Right lobe of liver (tissue), 6 donors: Measurements from ENCODE around the gene RPUSD4. TPM values are rescaled to one million over a fixed set of nuclear protein-coding genes. Genes with fewer than 3 reads are reported as not detected.

Experiments used
- ATAC-seq, 4 donors: fragments of 200-7000 bp; cut with Tn5 transposase; one replicate each; pipeline ENCODE4 v1.9.1; 2020; ENCODE audit warnings: mild to moderate bottlenecking in 4 of 4, moderate library complexity in 4 of 4
- DNase-seq, 3 donors: peaks; one replicate each; pipeline ENCODE4 v3.0.0-alpha.2; 2020
- H3K27ac ChIP-seq, 3 donors: fragments of 200-600 bp; one replicate each; pipeline ENCODE4 v1.8.0; 2022
- H3K27me3 ChIP-seq, 2 donors: fragments of 200-600 bp; one replicate each; pipeline ENCODE4 v1.8.0; 2022
- H3K36me3 ChIP-seq, 4 donors: fragments of 200-600 bp; sonication (generic) in 1 of 4; one replicate each; pipeline versions ENCODE4 v1.5.1 to v1.8.0; 2017 to 2022; ENCODE audit warnings: control low read depth in 1 of 4
- H3K4me1 ChIP-seq, 4 donors: fragments of 200-600 bp; sonication (generic) in 1 of 4; one replicate each; pipeline versions ENCODE4 v1.5.1 to v1.8.0; 2017 to 2022; ENCODE audit warnings: control low read depth in 1 of 4
- H3K4me3 ChIP-seq, 3 donors: fragments of 200-600 bp; one replicate each; pipeline ENCODE4 v1.8.0; 2022
- H3K9me3 ChIP-seq, 4 donors: fragments of 200-600 bp; sonication (generic) in 1 of 4; one replicate each; pipeline versions ENCODE4 v1.5.1 to v1.8.0; 2017 to 2022; ENCODE audit warnings: control low read depth in 1 of 4
- CTCF ChIP-seq, 4 donors: fragments of 200-600 bp in 3 of 4; fragments of 450-650 bp in 1 of 4; IDR thresholded peaks; one replicate each; pipeline versions ENCODE4 v1.5.1 to v1.8.0; 2016 to 2022; ENCODE audit warnings: antibody characterized with exemption in 4 of 4, mild to moderate bottlenecking in 2 of 4
- POLR2A ChIP-seq: fragments of 450-650 bp; IDR thresholded peaks from one replicate; pipeline ENCODE4 v1.6.1; 2017; ENCODE audit warnings: antibody characterized with exemption, mild to moderate bottlenecking
- WGBS: methylation state at CpG from one replicate; pipeline ENCODE4 v1.1.6; 2018; ENCODE audit warnings: low coverage, low lambda C conversion rate; ENCODE audit not compliant: insufficient coverage; ENCODE audit errors: missing lambda C conversion rate; 5-methylcytosine and 5-hydroxymethylcytosine counted together
- intact Hi-C, 2 donors: fragments of 100-400 bp; cut with DNase I; formaldehyde crosslinking; loops; one replicate each; pipeline versions ENCODE4 v1.11.2 to v1.14.1; 2022
- total RNA-seq, 6 experiments: library from RNA; depleted of rRNA in 2 of 6; stranded (reverse); fragments of >200 nt in 2 of 6; fragmentation: NEBNext Ultra II Directional in 3 of 6; extraction: Animal tissue kit (Norgen Biotek cat#: 25700) in 3 of 6; gene quantifications; one replicate each; pipeline versions ENCODE4 v1.1.0 to v1.2.4, GENCODE V29; 2016 to 2023
- donor health status: DM: no; HTN: yes; CAD: no.
- donor health status: DM: no; HTN: no; CAD: no.
- donor health status: DM: no; HTN: no; CAD: no.
- donor health status: DM: no; HTN: yes; CAD: no.
- donor health status: DM: no; HTN: yes; CAD: no.

The RPUSD4 gene
- total RNA-seq, 6 experiments from 2014 or later: 12.8 to 18.5 (median 14.2) TPM

- no peaks in the 10 kb centered on the region for H3K27me3 ChIP-seq
- 88% methylated on average over 5 of the region's 6 CpGs for WGBS
These were observed 13.3 kb upstream of the RPUSD4 start for GRCh38 chr11:126224647-126225294.

DNA sequence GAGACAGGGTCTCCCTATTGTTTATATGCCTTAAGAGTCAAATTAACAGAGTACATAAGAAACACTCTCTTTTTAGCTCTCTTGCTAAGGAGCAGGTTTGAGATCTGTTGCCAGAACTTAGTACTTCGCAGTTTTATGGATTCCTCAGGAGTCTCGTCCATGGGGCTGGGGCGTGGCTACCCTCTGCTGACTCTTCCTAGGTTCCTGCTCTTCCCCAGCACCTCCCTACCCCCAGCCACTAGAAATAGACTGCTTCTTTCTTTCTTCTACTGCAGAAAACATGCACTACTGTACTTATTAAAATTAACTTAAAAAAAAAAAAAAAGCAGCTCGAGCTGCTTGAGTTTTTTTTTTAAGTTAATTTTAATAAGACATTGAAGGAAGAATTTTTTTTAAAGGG, 8.1 kb upstream of the RPUSD4 start:
- 80% methylated on average over 4 of the region's 4 CpGs for WGBS
- H3K9me3 ChIP-seq: no peaks in the 10 kb centered on the region
- no peak overlapping the region for H3K27ac ChIP-seq
- no peak overlapping the region for H3K4me3 ChIP-seq
- peaks cover 0 to 8% (median 0%) of the 10 kb centered on the region in 4 donors for H3K4me1 ChIP-seq
- intact Hi-C loops: loop anchor here in 1 of 2 donors (10.0 kb wide), 1 partner anchor 45 kb away; the partner anchor contains the start of genes FOXRED1 and SRPRA
- DNase-seq (no peak), ATAC-seq (peak in 1 of 4 donors; percentile 39)
- no peaks in the 10 kb centered on the region for H3K27me3 ChIP-seq
- no peak for TF ChIP-seq CTCF (IDR thresholded peaks at IDR 0.05)
- no peaks in the 10 kb centered on the region for H3K36me3 ChIP-seq

More at GRCh38 chr11:126224647-126225294, 13.3 kb upstream of the RPUSD4 start:
- Histone ChIP-seq H3K9me3 (no peaks in the 10 kb centered on the region), H3K27ac (no peak overlapping the region), H3K4me1 (no peaks in the 10 kb centered on the region), H3K4me3 (no peak overlapping the region), H3K36me3 (no peaks in the 10 kb centered on the region)
- TF ChIP-seq POLR2A (no peak), CTCF (IDR thresholded peaks at IDR 0.05) (no peak)
- DNase-seq: no peak
- intact Hi-C loops: no loop called here
- no peak for ATAC-seq

- intact Hi-C loops: loop anchor here in 1 of 2 donors (10.0 kb wide), 1 partner anchor 47 kb away; the partner anchor contains the start of genes FOXRED1 and SRPRA
- Histone ChIP-seq H3K9me3 (no peaks in the 10 kb centered on the region), H3K27ac (no peak overlapping the region), H3K4me3 (no peak overlapping the region), H3K36me3 (no peaks in the 10 kb centered on the region), H3K4me1 (peaks cover 0 to 11% (median 1%) of the 10 kb centered on the region in 4 donors), H3K27me3 (no peaks in the 10 kb centered on the region)
- DNase-seq (no peak), ATAC-seq (no peak)
- WGBS: 50% methylated on average over 1 of the region's 1 CpG
- TF ChIP-seq CTCF (IDR thresholded peaks at IDR 0.05): no peak
- no peak for TF ChIP-seq POLR2A
These were observed 6.0 kb upstream of the RPUSD4 start for GRCh38 chr11:126217491-126217890.

DNA sequence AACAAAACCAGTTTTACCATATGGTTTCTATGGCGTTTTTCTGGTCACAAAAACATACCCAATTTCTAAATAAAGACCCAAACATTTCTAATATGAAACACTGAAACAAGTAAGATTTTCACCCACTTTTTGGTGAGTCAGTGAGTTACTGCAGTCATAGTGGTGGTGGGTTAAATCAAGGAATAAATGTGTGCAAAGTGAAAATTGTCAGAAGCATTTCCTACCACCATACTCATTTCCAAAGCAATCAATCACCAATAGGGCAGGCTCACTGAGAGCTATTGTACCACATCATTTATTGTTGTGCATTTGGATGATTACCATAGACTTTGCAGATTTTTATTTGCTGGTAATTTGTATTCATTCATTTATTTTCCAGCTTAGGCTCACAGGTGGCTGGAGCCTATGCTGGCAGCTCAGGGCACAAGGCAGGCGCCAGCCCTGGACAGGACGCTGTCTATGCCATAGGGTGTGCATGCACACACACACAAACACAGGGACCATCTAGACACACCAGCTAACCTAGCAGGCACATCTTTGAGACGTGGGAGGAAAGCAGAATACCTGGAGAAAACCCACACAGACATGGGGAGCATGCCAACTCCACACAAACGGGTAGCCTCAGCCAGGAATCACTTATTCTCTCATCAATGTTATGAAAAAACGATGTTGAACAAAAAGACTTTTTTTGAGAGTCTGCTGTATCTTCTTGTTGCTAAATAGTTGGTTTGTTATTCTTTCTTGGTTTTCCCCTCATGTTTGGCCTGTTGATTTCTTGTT, 5.3 kb upstream of the RPUSD4 start:
- intact Hi-C loops: loop anchor here in 1 of 2 donors (10.0 kb wide), 1 partner anchor 48 kb away; the partner anchor contains the start of genes FOXRED1 and SRPRA
- no peak for ATAC-seq
- Histone ChIP-seq H3K27me3 (no peaks in the 10 kb centered on the region), H3K36me3 (no peaks in the 10 kb centered on the region), H3K27ac (no peak overlapping the region), H3K4me1 (peaks cover 0 to 15% (median 4%) of the 10 kb centered on the region in 4 donors), H3K4me3 (no peak overlapping the region), H3K9me3 (no peaks in the 10 kb centered on the region)
- WGBS: 81% methylated on average over 6 of the region's 6 CpGs
- DNase-seq: no peak
- TF ChIP-seq POLR2A (no peak), CTCF (IDR thresholded peaks at IDR 0.05) (no peak)
